Bronchial epithelial cell (primary cell): ENCODE results near the gene HAL. TPM values are rescaled to one million over a fixed set of nuclear protein-coding genes. Genes with fewer than 3 reads are reported as not detected.

Source experiments
- DNase-seq: peaks from one replicate; pipeline ENCODE4 v3.0.0-alpha.2; 2010; ENCODE audit warnings: low read depth
- FAIRE-seq: peaks from 2 replicates; lab custom pipeline; 2011; peaks lifted over from hg19 to GRCh38; lab: Jason Lieb, UNC
- H3K27me3 ChIP-seq: 2 replicates; pipeline ENCODE4 v1.5.1; 2011; ENCODE audit warnings: low read length; ENCODE audit not compliant: control insufficient read depth, insufficient read depth
- H3K36me3 ChIP-seq: 2 replicates; pipeline ENCODE4 v1.5.1; 2011; ENCODE audit warnings: low read length; ENCODE audit not compliant: control insufficient read depth, insufficient read depth
- H3K4me3 ChIP-seq: 2 replicates; pipeline ENCODE4 v1.5.1; 2011; ENCODE audit warnings: mild to moderate bottlenecking, low read depth, low read length, control low read depth
- total RNA-seq: library from RNA; depleted of rRNA; stranded (reverse); fragments of >200 nt; gene quantifications from 2 replicates; pipeline ENCODE4 v1.2.1, GENCODE V29; 2014
- TF ChIP-seq, protein P1 (sequence below): IDR thresholded peaks from 2 replicates; pipeline ENCODE4 v1.5.1; 2011; ENCODE audit warnings: mild to moderate bottlenecking, moderate library complexity, low read length, control low read depth, inconsistent platforms; ENCODE audit not compliant: insufficient read depth, severe bottlenecking

The HAL gene
- total RNA-seq, 1 donor from 2014 or later: 0.79 TPM

DNA sequence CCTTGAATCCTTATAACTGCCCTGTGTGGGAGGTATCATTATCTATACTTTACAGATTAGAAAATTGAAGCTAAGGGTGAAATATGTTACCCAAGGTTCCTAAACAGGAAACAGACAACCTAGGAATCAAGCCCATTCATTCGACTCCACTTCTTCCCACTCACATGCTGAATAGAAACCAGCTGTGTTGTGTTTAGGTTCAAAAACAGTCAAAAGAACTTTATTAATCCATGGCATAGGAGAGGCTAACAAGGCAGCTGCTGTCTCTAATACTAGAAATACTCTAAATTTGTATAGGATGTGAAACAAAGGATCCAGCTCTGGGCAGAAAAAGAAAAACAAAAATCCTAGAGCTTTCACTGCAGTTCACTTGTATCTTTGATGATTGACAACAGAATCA is 43.1 kb downstream of the HAL start:
- FAIRE-seq: no peak
- TF ChIP-seq, protein P1, sequence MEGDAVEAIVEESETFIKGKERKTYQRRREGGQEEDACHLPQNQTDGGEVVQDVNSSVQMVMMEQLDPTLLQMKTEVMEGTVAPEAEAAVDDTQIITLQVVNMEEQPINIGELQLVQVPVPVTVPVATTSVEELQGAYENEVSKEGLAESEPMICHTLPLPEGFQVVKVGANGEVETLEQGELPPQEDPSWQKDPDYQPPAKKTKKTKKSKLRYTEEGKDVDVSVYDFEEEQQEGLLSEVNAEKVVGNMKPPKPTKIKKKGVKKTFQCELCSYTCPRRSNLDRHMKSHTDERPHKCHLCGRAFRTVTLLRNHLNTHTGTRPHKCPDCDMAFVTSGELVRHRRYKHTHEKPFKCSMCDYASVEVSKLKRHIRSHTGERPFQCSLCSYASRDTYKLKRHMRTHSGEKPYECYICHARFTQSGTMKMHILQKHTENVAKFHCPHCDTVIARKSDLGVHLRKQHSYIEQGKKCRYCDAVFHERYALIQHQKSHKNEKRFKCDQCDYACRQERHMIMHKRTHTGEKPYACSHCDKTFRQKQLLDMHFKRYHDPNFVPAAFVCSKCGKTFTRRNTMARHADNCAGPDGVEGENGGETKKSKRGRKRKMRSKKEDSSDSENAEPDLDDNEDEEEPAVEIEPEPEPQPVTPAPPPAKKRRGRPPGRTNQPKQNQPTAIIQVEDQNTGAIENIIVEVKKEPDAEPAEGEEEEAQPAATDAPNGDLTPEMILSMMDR: no peak
- no peaks in the 10 kb centered on the region for H3K27me3 ChIP-seq

DNA sequence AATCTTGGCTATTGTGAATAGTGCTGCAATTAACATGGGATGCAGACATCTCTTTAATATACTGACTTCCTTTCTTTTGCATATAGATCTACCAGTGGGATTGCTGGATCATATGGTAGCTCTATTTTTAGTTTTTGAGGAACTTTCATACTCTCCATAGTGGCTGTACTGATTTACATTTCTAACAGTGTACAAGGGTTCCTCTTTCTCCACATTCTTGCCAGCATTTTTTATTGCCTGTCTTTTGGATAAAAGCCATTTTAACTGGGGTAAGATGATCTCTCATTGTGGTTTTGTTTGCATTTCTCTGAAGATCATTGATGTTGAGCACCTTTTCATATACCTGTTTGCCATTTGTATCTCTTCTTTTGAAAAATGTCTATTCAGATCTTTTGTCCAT is 44.6 kb downstream of the HAL start:
- no peak for FAIRE-seq
- DNase-seq: no peak
- H3K36me3 ChIP-seq: no peaks in the 10 kb centered on the region
- H3K4me3 ChIP-seq: no peak overlapping the region
- no peaks in the 10 kb centered on the region for H3K27me3 ChIP-seq
- TF ChIP-seq, protein P1: no peak

More for the DNA sequence above, 43.1 kb downstream of the HAL start:
- no peaks in the 10 kb centered on the region for H3K36me3 ChIP-seq
- DNase-seq: no peak
- no peak overlapping the region for H3K4me3 ChIP-seq

DNA sequence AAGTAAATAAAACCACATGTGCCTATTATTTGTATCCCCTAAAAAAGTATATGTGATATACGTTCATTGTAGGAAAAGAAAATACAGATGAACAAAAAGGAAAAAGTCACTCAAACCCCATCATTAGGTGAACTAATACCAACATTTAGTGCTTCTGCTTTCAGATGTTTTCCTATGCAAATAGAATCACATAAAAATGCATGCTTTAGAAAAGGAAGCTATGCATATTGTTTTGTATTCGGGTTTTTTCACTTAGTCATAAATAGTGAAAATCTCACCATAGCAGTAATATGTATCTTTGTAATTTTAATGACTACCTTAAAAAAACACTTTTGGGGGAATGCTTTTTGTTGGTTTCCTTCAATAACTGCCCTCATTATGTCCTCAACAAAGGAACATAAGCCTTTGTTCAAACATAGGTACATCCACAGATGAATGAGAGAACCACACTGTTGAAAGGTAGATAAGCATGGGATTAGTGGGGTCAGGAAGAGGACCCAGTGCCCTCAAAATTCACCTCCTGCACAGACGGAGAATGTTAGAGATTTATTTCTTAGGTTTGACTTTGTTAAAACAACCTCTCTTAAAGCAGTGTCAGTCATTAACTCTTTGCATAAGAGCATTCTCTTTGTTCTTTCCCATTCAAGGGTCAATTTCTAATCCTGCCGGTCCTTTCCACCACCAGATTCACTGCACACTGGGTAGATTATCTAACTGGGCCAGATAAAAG is 46.5 kb downstream of the HAL start:
- Histone ChIP-seq H3K4me3 (no peak overlapping the region), H3K27me3 (peaks cover 2% of the 10 kb centered on the region), H3K36me3 (no peaks in the 10 kb centered on the region)
- TF ChIP-seq, protein P1: no peak
- DNase-seq (no peak), FAIRE-seq (no peak)

DNA sequence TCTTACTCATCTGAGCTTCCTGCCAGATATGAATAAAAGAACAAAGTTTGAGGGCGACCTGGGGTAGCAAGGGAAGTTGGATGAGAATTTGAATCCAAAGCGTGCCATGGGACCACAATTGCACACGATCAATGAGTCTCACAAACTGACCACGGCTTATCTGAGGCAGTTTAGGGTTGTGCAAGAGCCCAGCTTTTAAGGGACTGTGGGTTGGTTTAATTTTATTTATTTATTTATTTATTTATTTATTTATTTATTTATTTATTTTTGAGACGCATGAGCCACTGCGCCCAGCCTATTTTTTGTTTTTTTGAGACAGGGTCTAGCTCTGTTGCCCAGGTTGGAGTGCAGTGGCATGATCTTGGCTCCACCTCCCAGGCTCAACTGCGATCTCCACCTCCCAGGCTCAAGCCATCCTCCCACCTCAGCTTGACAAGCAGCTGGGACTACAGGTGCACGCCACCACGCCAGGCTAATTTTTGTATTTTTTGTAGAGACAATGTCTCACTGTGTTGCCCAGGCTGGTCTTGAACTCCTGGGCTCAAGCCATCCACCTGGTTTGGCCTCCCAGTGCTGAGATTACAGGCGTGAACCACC is 51.9 kb downstream of the HAL start:
- TF ChIP-seq, protein P1: no peak
- H3K36me3 ChIP-seq: no peaks in the 10 kb centered on the region
- peaks cover 2% of the 10 kb centered on the region for H3K27me3 ChIP-seq
- no peak for FAIRE-seq
- no peak overlapping the region for H3K4me3 ChIP-seq
- DNase-seq: no peak

DNA sequence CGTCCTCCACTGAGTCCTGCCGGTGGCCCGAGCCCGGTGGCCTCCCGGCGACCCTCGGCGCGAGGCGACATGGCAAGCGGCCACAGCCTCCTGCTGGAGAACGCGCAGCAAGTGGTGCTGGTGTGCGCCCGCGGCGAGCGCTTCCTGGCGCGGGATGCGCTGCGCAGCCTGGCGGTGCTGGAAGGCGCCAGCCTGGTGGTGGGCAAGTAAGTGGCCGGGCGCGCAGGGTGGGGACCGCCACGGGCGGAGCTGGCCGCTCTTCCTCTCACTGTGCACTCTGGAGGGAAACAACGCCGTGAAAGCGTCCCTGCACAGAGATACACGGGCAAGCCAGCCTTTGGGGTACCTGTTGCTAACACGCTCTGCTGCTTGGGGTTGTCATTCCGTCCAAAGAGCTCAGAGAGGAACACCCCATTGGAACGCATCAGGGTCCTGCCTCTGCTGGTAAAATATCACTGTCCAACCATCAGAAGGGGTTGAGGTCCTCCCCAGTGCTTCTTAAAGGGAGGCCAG is 52.8 kb downstream of the HAL start, which contains the start of gene AMDHD1:
TSS of gene AMDHD1 (plus strand) at position 2 of the 513 bp plus-strand sequence. CDS start at position 70, 68 bp downstream.
- no peak for FAIRE-seq
- TF ChIP-seq, protein P1: peak; percentile 47

More for the DNA sequence above, 52.8 kb downstream of the HAL start, which contains the start of gene AMDHD1:
- H3K4me3 ChIP-seq: peak within 1 kb of the TSS; percentile 66
- DNase-seq: peak; percentile 37
- peaks cover 2% of the 10 kb centered on the region for H3K27me3 ChIP-seq
- no peaks in the 10 kb centered on the region for H3K36me3 ChIP-seq
